ENCODE results near the gene NFIB.

The NFIB gene

DNA sequence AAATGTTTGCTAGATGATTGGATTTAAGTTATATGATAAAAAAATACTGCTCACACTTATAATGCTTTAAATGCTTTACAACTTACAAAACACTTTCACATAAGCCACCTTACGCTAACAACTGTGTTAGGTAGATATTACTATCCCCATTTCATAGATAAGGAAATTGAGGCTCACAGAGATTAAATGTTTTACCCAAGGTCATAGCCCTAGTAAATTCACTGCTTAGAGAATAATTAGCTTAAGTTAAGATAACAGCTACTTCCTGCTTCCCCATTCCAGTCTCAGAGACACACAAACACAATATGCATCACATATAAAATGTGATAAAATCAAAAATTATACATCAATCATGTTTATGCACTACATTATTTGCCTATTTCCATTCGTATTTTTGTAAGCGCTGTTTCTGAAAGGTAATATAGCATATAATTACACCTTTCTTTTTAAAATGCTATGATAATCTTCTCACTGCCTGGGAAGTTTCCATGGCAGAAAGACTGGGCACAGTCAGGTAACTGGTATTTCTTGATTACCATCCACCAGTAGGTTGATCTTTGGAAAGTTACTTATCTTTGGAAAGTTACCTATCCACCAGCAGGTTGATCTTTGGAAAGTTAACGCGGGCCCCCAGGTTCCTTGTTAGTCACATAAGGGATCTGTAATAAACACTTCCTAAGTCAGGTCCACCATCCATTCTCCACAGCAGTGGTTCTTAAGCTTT lies 101.1 kb downstream of the NFIB start:
- no peak for DNase-seq (ENCODE audit: low spot score)

DNA sequence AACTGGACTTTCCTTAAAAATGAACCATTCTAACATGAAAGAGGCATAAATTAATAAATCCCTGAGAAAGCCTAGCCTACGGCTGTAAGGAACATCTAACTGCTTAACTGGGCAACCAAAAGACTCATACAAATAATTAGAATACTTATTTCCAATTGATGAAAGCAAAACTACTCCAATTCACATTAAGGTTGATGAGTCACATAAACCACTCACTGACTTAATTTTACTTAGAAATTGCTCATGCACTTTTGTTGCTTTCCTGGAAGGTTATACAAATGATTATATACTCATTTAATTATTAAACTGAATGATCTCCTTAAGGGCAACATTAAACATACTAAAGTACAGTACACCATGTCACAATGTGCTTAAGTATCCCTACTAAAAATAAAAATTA lies 101.9 kb downstream of the NFIB start:
- no peak for DNase-seq (ENCODE audit: low spot score)

DNA sequence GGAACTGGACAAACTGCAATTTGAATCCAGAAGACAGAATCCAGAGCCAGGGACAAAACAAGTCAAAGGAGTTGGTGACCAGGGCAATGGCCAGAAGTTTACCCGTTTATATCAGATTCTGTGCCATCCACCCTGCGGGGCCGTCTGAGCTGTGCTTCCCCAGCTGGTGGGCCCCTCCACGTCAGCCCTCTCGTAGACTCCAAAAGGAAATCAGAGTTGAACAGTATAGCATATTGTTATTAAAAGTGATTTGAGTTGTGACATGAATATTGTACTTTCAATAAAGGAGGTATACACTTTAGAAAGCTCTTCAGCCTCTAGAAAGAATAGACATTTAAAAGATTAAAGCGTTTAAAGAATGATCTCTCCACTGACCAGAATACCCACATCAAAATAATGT lies 102.4 kb downstream of the NFIB start:
- DNase-seq (ENCODE audit: low spot score) = no peak

DNA sequence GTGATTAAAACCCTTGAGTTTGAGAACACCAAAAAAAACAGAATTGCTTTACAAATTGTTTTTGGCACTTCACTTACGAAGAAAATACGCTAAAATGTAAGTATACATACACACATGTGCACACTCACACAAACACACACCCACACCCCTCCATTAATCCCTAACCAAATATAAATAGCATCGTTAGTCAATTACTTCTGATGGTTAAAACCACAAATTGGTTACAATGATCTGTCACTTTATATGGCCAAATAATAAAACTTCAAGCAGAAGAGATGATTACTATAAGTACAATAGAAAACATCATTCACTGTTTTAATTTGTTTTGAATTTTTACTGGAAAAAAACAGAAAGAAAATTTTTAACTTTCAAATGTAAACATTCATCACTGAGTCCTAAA lies 103.5 kb downstream of the NFIB start:
- no peak for DNase-seq (ENCODE audit: low spot score)

DNA sequence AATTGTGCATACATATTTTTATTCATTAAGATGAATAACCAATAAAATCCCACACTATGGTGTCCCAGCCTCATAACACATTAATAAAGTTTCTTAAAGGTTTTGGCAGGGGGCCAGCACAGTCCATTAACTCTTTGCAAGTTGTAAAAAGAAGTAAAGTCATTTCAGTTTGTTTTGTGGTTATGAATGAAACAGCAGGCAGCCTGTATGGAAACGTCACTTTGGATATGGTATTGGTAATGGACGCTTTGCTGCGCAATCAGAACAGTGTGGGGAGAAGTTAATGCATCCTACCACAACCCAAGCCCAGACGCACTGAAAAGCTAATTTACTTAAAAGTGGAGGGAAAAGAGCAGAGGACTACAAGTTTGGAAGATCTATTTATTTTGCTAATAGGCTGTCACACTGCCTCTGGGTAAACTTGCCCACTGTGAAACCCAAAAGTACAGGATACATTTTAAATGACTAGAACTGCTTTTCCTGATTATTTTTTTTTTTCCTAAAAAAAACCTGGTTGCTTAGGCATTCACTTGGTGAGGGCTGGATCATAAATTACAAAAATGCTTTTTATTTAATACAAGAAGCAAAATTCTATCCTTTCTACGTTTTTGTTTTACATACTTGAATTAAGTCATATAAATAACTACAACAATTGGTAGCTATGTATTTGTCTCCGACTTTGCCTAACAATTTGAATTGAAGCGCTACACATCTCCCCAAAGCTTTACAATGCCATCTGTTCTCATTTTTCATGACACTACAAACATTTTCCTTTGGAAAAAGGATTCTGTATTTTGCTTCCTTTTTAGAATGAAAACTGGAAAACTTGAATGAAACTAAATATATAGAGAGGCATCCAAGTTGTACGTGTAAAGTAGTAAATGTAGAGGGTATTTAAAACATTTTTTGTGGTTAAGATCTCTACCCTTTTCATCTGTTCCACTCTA lies 104.3 kb downstream of the NFIB start:
- DNase-seq (ENCODE audit: low spot score) = no peak

DNA sequence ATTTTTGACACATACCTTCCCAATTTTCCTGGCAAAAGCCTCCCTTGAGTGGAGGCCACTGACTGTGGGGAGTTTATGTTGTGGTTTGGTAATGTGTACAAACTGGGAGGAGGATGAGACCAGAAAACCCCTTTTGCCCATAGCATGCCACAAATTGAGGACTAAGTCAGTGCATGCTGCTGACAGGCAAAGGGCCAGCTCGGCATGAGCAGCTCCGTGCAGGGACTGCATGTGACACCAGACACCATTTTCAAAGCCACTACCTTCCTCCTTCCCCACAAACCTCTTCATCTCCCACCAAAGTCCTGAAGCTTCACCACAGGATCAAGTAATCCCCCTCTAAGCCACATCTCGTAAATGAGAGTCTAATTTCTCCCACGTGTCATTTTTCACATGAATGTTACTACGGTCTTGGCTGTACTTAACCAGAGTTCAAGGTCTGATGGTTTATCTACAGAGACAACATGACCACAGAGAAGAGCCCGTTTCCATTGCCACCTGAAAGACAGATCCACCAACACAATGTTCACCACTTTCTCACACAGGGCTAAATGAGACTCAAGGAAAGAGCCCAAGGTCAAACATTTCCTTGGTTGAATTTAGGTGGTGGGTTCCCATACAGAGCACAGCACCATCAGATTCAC lies 106.5 kb downstream of the NFIB start:
- DNase-seq (ENCODE audit: low spot score) = no peak

DNA sequence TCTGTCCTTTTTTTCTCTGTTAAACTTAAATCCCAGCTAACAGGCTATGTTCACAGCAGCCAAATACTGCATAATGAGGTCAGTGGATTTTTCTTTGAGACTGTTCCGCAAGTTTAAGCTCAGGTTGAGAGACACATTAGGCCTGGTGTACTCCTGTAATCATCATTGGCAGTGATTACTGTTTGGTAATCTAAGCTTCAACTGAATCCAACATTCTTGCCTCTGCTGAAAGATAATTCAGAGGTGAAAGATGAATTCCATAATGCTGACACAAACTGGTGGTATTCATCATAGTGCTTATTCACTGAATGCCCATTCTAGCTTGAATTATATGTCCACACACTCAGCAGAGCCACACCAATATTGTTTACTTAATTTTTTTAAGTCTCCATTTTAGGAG lies 108.5 kb downstream of the NFIB start:
- DNase-seq (ENCODE audit: low spot score) = peak; percentile 61

DNA sequence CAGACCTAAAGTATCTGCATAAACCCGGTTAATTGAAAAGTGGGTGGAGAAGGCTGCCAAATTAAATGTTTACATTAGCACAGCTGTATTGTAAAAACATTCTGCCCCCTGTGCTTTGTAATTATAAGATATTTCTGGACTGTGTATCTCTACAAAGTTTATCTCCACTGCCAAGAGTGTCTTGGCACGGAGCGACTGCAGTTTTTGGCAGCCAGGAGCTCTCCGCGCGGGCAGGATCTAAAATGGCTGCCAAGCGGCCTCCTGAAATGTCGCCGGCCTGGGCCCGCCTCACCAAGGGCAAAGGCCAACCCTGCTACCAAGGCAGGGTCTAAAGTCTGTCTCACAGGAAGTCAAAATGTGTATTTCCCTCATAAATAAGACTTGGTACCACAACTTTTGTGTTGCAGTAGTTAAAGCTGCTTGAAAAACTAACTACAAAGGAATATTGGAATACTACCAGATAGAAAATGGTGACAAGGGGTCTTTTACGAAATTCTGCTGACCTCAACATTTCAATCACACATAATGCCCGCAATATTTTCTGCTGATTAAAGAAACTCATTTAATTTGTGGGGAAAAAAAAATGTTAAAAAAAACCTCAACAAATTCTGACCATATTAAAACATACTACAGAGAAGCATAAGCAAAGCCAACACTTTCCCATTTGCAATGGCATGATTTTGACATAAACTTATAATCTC lies 110.4 kb downstream of the NFIB start:
- no peak for DNase-seq (ENCODE audit: low spot score)

DNA sequence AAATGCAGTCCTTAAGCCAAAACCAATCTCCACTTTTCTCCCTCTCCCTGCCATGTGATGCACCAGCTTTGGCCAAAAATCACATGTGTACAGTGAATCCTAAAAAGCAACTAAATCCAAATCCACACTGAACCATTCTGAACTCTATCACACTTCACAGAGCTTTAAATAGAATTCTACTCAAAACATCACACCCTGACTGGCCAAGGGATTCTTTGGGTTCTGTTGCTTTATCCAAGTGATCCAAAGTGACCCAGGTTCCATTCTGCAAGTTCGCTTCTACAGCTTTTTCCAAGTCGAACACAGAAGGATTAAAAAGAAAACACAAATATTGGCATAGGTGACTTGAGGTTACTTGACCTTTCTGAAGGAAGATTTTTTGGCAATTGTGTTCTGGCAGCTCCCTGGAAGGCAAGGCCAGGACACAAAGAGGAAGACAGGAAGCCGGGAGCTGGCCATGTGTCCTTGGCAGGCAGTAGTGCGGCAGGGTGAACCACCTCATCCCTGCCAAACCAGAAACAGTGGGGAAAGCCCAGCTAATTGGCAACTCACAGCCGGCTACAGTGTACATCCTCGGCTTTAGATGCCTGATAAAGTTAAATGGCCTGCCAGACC lies 115.0 kb downstream of the NFIB start:
- DNase-seq (ENCODE audit: low spot score) = peak; percentile 47

DNA sequence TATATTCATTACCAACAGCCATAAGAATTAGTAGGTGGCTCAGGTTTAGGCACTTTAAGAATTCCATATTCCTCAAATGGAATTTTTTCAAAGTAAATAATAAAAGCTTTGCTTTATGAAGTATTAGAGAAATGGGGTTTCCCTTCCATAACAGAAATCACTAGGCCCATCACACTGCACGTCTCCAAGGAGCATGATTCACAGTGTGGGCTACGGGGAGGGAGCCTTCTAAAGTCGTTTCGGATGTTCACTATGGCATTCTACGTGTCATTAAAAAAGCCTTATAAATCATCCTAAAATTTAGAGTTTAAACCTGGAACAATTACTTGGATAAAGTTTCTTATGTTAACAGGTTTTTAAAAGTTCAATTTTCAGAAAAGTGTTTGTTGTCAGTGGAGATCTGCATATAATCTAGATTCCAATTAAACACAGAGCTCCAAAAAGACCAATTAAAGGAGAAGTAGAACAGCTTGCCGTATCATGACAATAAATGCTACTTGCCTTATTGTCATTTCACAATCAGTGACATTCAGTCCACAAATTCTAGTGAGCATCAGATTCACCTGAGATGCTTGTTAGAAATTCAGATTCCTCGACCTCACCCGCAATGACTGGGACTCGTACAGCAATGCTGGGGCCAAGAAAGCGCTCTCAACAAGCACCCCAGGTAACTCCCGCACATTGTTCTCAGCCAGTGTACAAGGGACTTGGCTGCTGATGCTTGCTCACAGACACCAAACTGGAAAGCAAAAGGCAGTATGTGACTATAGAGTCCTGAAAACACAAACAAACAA lies 115.7 kb downstream of the NFIB start:
- DNase-seq (ENCODE audit: low spot score) = no peak

DNA sequence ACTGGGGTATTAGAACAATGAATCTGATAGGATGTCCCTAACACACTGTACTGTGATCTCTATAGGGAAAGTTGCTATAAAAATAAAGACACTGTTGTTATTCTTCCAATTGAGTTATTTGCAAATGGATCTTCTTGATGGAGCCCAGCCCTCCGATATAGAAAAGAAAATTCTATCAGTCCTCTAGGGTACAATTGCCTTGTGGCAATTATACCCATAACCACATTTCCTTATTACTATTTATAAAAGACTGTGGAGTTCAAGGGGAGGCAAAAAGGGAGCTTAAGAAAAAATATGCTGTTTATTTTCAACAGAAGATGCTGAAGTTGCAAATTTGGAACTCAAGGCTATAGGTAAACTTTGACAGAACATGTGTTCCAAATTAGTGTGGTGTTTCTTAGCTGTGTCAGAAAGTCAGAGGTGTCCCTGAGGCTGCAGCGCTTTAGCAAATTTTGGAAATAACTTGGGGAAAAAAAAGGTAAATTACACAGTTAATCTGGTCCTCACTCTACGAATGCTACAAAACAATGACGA lies 116.5 kb downstream of the NFIB start:
- no peak for DNase-seq (ENCODE audit: low spot score)

DNA sequence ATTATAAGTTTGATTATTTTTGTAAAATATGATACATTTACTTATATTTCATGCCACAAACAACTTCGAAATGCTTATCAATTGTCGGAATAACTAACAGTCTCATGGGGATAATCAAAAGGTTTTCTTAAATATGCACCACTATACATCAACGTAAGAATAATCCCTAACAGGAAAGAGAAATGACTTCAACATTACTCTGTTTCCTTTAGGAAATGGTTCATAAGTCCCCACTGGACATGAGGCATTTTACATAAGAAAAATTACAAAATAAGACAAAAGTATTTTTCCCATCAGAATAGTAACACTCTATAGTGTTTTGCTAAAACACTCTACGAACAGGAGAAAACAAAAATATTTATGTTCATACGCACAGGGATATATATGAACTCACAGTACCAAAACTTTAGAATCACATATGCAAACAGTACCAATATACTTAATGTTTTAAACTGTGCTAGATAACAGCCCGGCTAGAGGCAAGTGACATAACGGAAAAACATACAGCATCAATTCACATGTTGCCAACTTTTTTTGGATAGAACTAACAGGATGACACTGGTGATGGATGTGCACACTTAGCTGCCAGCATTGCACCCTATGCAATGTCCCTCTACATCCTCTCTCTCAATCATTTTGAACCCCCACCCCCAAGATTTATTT lies 120.5 kb downstream of the NFIB start:
- DNase-seq (ENCODE audit: low spot score) = no peak

DNA sequence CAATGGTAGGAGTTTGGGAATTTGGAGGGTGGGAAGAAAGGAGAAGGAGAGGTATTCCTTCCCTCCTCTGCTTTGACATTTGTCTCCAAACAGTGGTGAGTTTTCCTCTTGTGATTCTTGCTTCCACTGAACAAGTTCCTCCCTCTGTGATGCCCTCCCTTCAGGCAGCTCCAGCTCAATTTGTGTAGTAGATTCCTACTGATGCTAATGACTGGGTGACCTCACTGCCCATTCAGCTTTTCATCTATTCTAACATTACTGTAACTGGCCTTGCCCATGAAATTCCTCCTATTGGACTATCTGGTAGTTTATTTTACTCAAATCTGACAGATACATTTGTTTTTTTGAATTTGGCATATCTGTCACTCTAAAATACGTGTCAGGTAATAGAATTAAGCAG lies 121.4 kb downstream of the NFIB start:
- no peak for DNase-seq (ENCODE audit: low spot score)

DNA sequence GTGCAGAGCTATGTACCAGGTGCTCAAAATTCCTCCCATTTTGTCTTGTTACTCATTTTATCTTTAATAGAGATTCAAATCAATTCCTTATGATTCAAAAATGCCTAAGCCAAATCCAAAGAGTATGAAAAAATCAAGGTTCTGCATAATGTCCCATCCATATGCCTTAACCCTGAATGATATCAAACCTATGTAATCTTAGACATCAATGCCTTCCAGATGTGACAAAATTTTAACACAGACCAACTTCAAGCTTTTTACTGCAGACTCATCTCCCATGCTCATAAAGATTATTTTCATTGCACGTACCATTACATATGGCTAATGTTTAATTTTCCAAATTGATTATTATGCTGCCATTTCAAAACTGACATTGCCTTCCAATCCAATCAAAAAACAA lies 122.4 kb downstream of the NFIB start:
- no peak for DNase-seq (ENCODE audit: low spot score)

DNA sequence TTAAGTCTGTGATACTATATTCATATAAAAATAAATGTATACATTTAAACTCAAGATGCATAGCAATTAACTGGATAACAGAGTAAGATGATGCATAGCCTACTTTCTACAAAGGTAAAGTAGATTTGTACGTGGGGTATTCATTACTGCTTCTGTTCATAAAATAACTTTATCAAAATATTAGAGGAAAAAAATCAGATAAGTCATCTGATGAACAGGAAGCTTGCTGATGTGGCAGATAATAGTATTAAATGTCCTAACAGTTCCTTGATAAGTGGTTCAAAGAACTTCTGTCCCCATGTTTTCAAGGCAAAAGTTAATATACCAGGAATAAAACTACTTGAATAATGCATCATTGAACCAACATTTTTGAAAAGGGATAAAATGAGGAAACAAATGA lies 123.7 kb downstream of the NFIB start:
- no peak for DNase-seq (ENCODE audit: low spot score)

DNA sequence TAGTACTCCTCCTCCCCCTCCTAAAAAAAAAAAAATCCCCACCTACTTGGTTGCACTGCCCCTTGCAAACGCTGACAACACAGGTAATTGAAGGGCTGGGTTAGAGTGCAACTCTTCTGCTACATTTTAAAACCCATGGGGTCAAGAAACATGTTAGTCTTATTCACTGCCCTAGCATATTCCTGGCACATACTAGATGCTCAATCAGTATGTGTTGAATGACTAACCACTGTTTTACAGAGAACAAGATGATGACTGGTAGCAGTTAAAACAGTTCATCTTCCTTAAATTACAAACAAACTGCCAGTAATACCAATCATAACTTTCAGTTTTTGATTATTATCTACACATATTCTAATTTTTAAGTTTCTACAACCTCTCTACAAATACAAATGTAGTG lies 124.4 kb downstream of the NFIB start:
- no peak for DNase-seq (ENCODE audit: low spot score)

DNA sequence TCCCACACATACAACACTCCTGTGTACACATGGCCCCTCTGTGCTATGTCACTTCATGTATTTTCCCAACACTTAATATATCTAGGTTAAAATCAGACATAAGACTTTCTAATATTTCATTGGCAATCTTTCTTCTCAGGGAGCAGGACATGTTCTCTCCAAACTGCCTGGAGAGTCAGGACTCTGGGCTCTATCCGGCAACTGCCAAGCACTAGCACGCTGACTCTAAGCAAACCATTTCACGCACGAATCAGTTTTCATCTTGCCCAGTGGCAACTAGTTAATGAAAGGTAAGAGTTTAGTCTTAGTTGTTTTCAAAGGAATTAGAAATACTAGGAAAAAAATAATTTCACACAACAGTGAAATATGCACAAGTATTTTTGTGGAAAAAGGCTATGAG lies 124.8 kb downstream of the NFIB start:
- no peak for DNase-seq (ENCODE audit: low spot score)

DNA sequence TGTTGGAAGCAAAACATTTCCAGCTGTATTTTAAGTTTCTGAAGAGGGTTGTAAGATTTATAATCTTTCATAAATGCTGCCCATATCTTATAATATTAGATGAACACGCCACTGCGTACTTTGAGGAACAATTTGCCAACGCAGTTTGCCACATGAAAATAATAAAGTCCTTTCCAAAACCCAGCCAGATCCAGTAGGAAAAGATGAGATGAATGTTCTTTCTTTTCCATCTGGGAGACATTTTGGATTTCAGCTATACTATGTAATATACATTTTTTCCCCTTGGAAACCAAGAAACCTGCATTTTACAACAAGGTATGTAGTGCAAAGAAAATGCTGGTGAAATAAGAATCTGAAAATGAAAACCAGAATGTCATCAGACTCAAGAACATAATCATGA lies 125.4 kb downstream of the NFIB start:
- no peak for DNase-seq (ENCODE audit: low spot score)

DNA sequence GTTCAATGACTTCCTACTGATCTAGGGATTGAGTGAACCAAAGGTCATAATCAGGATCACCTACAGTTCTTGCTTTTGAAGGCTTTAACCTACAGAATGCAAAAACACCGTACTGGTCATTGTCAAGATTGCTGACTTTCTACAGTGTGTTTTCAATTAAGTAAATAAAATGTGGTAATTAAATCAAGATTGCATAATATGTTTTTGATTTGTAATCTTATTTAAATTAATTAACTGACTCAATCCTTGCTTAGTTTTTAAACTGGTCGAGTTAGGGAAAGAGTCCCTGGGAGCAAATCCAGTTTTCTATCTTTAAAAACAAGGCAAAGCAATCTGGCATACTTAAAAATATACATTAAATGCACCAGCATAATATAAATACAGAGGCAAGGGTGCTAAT lies 125.9 kb downstream of the NFIB start:
- DNase-seq (ENCODE audit: low spot score) = no peak

DNA sequence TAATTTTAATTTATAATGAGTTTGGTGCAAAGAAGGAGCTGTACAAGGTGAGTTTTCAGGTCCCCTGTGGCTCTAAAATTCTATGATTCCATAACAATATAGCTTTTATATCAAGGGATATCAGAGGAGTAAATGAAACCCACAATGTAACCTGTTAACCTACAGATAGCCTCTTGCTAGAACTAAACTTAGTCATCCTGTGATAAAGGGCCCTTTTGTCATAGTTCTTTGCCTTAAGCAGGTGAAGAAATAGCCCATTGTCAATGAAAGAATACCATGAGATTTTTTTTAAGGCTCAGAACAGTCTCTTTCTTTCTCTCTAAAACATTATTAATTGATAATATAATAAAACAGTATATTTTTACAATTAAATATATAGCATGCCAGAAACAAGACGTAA lies 127.8 kb downstream of the NFIB start:
- DNase-seq (ENCODE audit: low spot score) = no peak
